ENCODE data around the gene KITLG.

Gene KITLG

DNA sequence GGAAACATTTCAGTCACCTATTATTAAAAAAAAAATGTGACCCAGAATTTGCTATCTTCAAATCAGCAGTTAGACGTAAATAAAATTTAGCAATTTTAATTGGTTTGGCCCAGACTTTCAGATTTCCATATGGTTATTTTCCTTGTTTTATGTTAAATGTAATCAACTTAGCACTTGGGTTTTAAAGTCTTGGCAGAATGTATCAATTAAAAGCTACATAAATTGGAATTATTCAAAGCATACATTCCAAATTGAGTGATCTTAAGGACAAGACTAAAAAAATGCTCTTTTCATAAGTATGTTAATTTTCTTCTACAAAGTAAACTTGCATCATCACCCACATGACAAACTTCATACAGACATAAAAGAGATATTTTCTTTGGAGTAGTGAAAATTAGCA is 3.4 kb downstream of the KITLG start:
- DNase-seq (ENCODE audit: low read depth), result no peak
- TF ChIP-seq, protein P1, sequence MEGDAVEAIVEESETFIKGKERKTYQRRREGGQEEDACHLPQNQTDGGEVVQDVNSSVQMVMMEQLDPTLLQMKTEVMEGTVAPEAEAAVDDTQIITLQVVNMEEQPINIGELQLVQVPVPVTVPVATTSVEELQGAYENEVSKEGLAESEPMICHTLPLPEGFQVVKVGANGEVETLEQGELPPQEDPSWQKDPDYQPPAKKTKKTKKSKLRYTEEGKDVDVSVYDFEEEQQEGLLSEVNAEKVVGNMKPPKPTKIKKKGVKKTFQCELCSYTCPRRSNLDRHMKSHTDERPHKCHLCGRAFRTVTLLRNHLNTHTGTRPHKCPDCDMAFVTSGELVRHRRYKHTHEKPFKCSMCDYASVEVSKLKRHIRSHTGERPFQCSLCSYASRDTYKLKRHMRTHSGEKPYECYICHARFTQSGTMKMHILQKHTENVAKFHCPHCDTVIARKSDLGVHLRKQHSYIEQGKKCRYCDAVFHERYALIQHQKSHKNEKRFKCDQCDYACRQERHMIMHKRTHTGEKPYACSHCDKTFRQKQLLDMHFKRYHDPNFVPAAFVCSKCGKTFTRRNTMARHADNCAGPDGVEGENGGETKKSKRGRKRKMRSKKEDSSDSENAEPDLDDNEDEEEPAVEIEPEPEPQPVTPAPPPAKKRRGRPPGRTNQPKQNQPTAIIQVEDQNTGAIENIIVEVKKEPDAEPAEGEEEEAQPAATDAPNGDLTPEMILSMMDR (conservative IDR thresholded peaks at IDR 0.05; ENCODE audit: low read depth, low read length), result no peak
- no peak overlapping the region for H3K4me3 ChIP-seq (ENCODE audit: low read depth, low read length)

DNA sequence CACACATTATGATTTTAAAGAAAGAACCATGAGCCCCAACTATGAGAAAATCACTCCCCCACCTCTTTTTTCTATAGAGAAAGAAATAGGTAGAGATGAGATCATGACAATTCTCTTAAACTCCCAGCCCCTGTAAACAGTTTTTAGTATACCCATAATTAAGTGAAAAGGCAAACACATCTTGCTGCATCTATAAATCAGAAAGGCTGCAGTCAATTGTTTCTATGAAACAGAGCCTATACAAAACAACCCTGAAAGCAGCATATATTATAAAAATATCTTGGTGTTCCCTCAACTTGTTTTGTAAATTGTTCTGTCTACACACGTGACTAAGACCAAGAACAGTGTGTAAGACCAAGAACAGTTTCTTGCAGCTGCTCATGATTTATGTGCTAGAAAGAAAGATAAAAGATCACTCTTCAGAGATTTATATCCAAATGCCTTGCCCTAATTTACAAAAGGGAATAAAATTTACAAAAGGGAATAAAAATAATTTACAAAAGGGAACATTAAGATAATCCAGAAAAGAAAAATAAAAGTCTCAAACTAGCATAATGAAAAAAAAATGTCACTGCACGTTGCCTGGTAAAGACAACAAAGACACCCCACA is 4.8 kb downstream of the KITLG start:
- H3K4me3 ChIP-seq (ENCODE audit: low read depth, low read length), result no peak overlapping the region
- TF ChIP-seq, protein P1 (conservative IDR thresholded peaks at IDR 0.05; ENCODE audit: low read depth, low read length), result no peak
- DNase-seq (ENCODE audit: low read depth), result peak; percentile 25

DNA sequence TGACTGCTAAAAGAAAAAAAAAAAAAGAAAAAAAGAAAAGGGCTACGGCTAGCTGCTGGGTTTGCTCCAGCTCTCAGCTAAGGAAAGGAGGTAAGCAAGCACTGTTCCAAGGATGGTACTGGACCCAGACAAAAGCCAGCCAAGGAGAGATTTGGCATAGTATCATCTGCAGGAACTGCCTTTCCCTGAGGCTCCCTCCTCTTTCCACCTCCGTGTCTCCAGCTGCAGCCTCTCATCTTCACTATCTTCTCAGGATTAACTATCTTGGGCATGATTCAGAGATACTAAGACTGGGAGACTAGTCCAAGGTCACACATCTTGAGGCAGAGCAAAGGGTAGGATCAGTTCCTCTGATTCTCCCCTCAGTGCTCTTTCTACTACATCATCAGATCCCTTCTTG is 6.0 kb downstream of the KITLG start:
- DNase-seq (ENCODE audit: low read depth), result peak; percentile 18
- no peak overlapping the region for H3K4me3 ChIP-seq (ENCODE audit: low read depth, low read length)

DNA sequence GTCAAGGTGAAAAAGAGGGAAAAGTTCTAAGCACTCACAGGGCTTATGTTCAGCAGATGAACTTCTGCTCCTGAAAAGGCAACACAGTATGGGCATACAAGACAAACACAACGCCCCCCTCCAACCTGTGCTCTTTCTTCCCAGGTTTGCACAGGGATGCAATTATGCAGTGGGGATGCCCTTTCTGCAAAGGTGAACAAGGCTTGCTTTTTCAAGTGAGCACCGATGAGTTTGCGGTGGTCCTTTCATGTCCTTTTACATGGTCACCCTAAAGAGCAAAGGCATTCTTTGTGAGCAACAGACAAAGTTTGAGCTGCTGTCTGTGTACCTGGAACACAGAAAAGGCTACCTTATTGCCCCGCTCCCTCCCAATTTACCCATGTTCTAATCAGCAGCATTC is 6.7 kb downstream of the KITLG start:
- TF ChIP-seq, protein P1 (conservative IDR thresholded peaks at IDR 0.05; ENCODE audit: low read depth, low read length), result no peak
- H3K4me3 ChIP-seq (ENCODE audit: low read depth, low read length), result no peak overlapping the region
- DNase-seq (ENCODE audit: low read depth), result no peak

More for the DNA sequence above, 6.0 kb downstream of the KITLG start:
- TF ChIP-seq, protein P1 (conservative IDR thresholded peaks at IDR 0.05; ENCODE audit: low read depth, low read length), result no peak

DNA sequence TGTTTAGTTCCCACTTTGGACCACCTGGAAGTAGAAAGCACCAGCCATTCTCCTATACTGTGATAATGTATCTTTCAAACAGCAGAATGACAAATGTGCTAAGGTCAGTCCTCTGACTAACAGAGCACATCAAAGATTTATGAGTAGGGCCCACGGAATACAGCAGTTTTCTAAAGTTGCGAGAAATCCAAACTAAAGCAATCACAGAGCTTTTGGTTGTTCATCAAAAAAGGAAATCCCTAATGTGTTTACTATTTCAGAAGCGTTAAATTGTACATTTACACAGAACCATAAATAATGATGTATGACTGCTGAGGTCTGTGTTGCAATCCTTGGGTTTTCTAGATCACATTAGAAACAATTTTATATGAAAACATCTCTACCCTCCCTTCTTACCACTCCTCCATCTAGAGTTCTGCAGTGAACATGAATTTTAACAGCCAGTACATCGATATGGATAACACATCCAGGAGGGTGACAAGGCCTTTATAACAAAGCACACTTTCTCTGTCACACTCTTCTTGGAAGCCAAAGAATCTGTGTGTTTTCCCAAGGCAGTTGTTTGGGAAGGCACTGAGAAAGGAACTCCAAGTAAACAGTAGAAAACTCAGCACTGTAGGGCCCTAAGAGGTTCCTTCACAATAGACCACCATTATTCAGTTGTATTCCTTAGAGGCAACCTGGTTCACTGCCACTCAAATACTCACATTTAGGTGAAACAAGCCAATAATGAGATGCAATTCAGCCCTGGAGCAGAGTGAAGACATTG is 7.3 kb downstream of the KITLG start:
- DNase-seq (ENCODE audit: low read depth), result no peak
- TF ChIP-seq, protein P1 (conservative IDR thresholded peaks at IDR 0.05; ENCODE audit: low read depth, low read length), result no peak
- H3K4me3 ChIP-seq (ENCODE audit: low read depth, low read length), result no peak overlapping the region

DNA sequence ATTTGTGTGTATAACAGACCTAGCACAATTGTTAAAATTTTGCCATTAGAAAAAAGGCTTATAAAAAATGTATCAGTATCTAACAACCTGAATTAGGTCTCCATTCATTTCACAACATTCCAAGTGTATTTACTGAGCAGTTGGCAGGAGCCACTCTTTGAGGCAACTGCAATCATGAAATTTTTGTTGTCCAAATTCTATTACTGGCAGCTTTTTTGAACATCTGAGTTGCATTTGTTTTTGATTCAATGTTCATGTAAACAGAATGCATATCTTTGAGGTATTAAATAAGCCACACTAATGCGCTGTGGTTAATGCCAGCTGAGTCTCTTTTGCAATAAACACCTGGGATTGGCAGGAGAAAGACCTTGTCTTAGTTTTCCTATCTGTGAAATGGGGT is 8.7 kb downstream of the KITLG start:
- DNase-seq (ENCODE audit: low read depth), result no peak
- TF ChIP-seq, protein P1 (conservative IDR thresholded peaks at IDR 0.05; ENCODE audit: low read depth, low read length), result no peak
- H3K4me3 ChIP-seq (ENCODE audit: low read depth, low read length), result no peak overlapping the region

DNA sequence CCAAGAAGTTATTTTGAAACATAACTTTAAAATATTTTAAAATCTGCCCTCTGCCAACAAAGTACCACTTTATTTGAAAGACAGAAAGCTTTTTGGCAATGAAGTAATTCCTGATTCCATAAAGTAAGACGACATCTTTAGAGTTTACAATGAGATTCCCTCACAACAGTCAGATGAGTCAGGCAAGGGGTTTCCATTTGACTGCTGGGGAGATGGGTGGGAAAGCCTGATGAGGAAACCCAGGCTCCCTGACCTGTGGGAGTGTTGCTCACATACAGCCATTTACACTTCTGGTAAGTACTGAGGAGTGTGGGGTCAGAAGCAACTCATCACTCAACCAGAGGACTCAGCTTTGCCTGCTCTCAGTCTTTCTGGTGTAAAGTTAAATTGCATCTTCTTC is 10.2 kb downstream of the KITLG start:
- peak; percentile 78 for DNase-seq (ENCODE audit: low read depth)
- TF ChIP-seq, protein P1 (conservative IDR thresholded peaks at IDR 0.05; ENCODE audit: low read depth, low read length), result no peak
- H3K4me3 ChIP-seq (ENCODE audit: low read depth, low read length), result no peak overlapping the region
